Common myeloid progenitor, CD34-positive (primary cell): ENCODE results near the gene OGA.

ENCODE experiments used
- CTCF ChIA-PET: fragments of 350-600 bp; sonication (Branson Sonifier 250); formaldehyde crosslinking; loops from one replicate; lab custom pipeline; 2021; ENCODE audit warnings: antibody characterized with exemption; lab: Charles Lee
- POLR2A ChIA-PET: fragments of 350-600 bp; sonication (Branson Sonifier 250); formaldehyde crosslinking; loops from one replicate; lab custom pipeline; 2021; ENCODE audit warnings: antibody characterized with exemption; lab: Charles Lee
- DNase-seq, 3 donors: peaks; one replicate each; pipeline versions ENCODE4 v3.0.0 to v3.0.0-alpha.2; 2013
- H3K27ac ChIP-seq, 2 experiments: 1 replicate in 1 of 2; 2 replicates in 1 of 2; pipeline ENCODE4 v1.7.0; 2013; ENCODE audit warnings: inconsistent platforms in 2 of 2, low read length in 2 of 2, mild to moderate bottlenecking in 2 of 2, low read depth in 1 of 2, moderate library complexity in 1 of 2; ENCODE audit not compliant: severe bottlenecking in 2 of 2, insufficient read depth in 1 of 2, poor library complexity in 1 of 2
- H3K27me3 ChIP-seq, 5 experiments: replicated peaks in 2 of 5; 1 replicate in 3 of 5; 2 replicates in 2 of 5; pipeline versions ENCODE4 v1.6.1 to v1.7.0; 2013; ENCODE audit warnings: low read length in 4 of 5, mild to moderate bottlenecking in 2 of 5, moderate library complexity in 2 of 5, inconsistent platforms in 1 of 5; ENCODE audit not compliant: insufficient read depth in 5 of 5, control insufficient read depth in 4 of 5
- H3K36me3 ChIP-seq, 4 experiments: 1 replicate in 2 of 4; 2 replicates in 2 of 4; pipeline versions ENCODE4 v1.6.1 to v1.7.0; 2013; ENCODE audit warnings: low read length in 3 of 4, control low read depth in 1 of 4, mild to moderate bottlenecking in 1 of 4; ENCODE audit not compliant: control insufficient read depth in 4 of 4, insufficient read depth in 4 of 4
- H3K4me1 ChIP-seq, 4 experiments: 1 replicate in 3 of 4; 2 replicates in 1 of 4; pipeline versions ENCODE4 v1.6.1 to v1.7.1; 2013; ENCODE audit warnings: low read length in 3 of 4, mild to moderate bottlenecking in 3 of 4, control low read depth in 1 of 4, inconsistent platforms in 1 of 4, moderate library complexity in 1 of 4; ENCODE audit not compliant: control insufficient read depth in 4 of 4, insufficient read depth in 4 of 4; ENCODE audit errors: control extremely low read depth in 1 of 4
- H3K4me3 ChIP-seq, 7 experiments: 1 replicate in 4 of 7; 2 replicates in 3 of 7; pipeline versions ENCODE4 v1.5.1 to v1.7.0; 2013; ENCODE audit warnings: mild to moderate bottlenecking in 7 of 7, low read length in 6 of 7, moderate library complexity in 6 of 7, inconsistent platforms in 2 of 7, low read depth in 2 of 7, control low read depth in 1 of 7; ENCODE audit not compliant: insufficient read depth in 4 of 7, control insufficient read depth in 1 of 7; ENCODE audit errors: extremely low read depth in 1 of 7
- H3K9me3 ChIP-seq, 5 experiments: 1 replicate in 4 of 5; 2 replicates in 1 of 5; pipeline versions ENCODE4 v1.6.1 to v1.7.1; 2013; ENCODE audit warnings: low read length in 4 of 5, mild to moderate bottlenecking in 2 of 5, inconsistent platforms in 1 of 5, low read depth in 1 of 5, moderate library complexity in 1 of 5; ENCODE audit not compliant: control insufficient read depth in 4 of 5, insufficient read depth in 2 of 5; ENCODE audit errors: control extremely low read depth in 1 of 5
- WGBS: methylation state at CpG from one replicate; pipeline ENCODE4 v1.1.5; 2013; ENCODE audit not compliant: insufficient coverage; 5-methylcytosine and 5-hydroxymethylcytosine counted together

OGA gene

DNA sequence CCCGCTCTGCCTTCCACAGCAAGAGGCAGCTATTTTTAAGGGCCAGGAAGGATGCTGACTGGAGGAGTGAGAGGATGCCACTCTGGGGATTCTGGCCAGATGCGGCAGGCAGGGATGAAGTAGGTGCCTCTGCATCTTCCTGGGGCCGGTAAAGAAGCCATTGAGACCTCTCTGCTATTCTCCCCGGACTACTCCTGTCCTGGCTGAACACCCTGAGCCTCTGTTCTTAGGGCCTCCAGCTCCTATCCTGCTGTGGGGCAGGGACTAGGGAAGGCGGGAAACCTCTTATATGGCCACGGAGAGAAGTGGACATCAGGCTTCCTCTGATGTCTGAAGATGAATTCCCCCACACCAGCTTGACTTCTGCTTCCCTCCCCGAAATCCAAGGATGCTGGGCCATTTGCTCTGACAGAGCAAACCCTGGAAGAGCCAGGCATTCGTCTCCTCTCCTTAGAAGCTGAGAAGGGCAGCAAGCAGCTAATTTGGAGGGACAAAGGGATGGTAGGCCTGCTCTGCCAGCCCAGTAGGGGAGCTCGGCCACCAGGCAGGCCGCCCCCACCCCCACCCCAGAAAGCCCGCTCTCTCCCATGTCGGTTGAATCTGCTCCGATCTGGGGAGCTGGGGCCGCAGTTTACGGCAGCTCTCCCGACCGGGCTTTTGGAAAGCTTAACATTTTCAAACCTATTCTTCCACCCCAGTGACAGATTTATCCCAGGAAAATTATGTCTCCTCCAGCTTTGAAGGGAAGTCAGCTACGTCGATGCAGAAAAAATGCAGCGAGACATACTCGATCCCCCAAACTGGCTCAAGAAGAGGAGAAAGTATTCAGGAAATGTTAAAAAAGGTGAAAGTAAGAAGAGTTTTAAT lies 45.1 kb downstream of the OGA start:
- H3K27me3 ChIP-seq: peaks cover 2 to 94% (median 42%) of the 10 kb centered on the region in 5 experiments
- POLR2A ChIA-PET: no interaction called here
- CTCF ChIA-PET: interaction anchor here (0.7 to 2.5 kb wide), 8 partner anchors 8 to 555 kb away, joined by 3 to 9 read pairs (median 4); partner anchors contain the start of gene NPM3

DNA sequence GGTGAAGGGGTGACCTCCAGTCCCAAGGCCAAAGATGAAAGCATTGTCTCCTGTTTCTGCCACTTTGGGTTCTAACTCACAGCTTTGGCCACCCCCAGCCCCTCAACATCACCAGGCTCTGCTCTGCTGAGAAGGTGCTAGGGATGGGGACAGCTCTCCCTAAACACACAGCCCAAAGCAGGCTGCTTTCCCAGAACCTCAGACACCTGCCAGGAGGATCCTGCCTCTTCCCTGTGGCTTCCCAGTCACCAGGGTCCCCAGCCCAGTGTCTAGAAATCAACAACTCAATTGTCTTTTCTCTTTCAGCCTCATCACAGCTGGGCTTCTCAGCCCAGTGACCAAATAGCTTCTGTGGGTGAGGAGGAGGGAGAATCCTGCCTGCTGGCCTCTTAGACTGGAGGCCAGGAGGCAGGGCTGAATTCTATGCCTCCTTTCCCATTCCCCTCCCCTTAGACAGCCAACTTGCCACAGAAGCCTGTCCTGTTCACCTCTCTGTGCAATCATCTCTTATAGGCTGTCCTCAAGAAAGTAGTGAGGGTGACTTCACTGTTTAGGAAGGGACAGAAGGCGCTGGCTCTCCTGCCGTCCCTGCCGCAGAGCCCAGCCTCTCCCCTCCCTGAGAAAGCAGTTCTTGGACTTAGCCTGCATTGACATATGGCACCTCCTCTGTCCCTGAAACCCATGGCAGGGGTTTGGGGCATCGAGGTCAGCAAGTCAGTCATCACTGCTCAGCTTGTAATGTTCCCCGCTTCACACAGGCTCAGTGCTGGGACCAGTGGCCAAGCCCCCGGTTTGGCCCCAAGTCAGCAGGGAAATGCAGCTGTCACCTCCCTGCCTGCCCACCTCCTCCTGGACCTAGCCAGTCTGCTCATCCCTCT lies 46.0 kb downstream of the OGA start:
- ChIA-PET CTCF (interaction anchor here (1.0 to 2.5 kb wide), 7 partner anchors 9 to 177 kb away, joined by 3 to 9 read pairs (median 5); partner anchors contain the start of gene NPM3), POLR2A (no interaction called here)
- Histone ChIP-seq H3K4me1 (peaks cover 0 to 20% (median 7%) of the 10 kb centered on the region in 4 experiments), H3K27me3 (peaks cover 2 to 94% (median 37%) of the 10 kb centered on the region in 5 experiments), H3K4me3 (no peak overlapping the region), H3K27ac (no peak overlapping the region), H3K9me3 (no peaks in the 10 kb centered on the region), H3K36me3 (no peaks in the 10 kb centered on the region)
- DNase-seq: no peak
- 78% methylated on average over 6 of the region's 6 CpGs for WGBS

More for the DNA sequence above, 45.1 kb downstream of the OGA start:
- 32% methylated on average over 12 of the region's 21 CpGs for WGBS
- no peak for DNase-seq
- H3K36me3 ChIP-seq: no peaks in the 10 kb centered on the region
- H3K4me3 ChIP-seq: no peak overlapping the region
- no peak overlapping the region for H3K27ac ChIP-seq
- peaks cover 0 to 20% (median 7%) of the 10 kb centered on the region in 4 experiments for H3K4me1 ChIP-seq
- H3K9me3 ChIP-seq: no peaks in the 10 kb centered on the region

DNA sequence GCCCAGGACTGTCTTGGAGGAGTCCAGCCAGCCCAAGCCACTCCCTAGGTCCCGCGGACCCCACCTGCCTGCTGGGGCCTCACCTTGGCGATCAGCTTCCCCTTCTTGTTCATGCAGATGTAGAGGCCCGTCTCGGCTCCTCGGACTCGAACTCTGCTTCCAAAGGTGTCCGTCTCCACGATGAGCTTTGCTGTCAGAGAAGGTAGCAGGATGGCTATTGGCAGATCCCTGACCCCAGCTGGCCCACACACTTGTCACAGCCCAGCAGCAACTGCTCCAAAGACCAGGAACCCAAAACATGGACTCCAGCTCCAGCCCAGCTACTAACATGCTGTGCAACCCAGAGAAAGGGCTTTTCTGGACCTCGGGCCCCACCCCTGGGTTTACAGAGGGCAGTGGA lies 46.9 kb downstream of the OGA start:
- ChIA-PET CTCF (interaction anchor here (1.1 to 2.5 kb wide), 3 partner anchors 10 to 172 kb away, joined by 4 to 9 read pairs (median 5); no protein-coding TSS in a partner anchor), POLR2A (no interaction called here)
- H3K4me3 ChIP-seq: no peak overlapping the region
- no peak overlapping the region for H3K27ac ChIP-seq
- peaks cover 0 to 18% (median 7%) of the 10 kb centered on the region in 4 experiments for H3K4me1 ChIP-seq
- DNase-seq: no peak
- no peaks in the 10 kb centered on the region for H3K36me3 ChIP-seq
- peaks cover 2 to 94% (median 37%) of the 10 kb centered on the region in 5 experiments for H3K27me3 ChIP-seq
- H3K9me3 ChIP-seq: no peaks in the 10 kb centered on the region
- WGBS: 96% methylated on average over 7 of the region's 10 CpGs

DNA sequence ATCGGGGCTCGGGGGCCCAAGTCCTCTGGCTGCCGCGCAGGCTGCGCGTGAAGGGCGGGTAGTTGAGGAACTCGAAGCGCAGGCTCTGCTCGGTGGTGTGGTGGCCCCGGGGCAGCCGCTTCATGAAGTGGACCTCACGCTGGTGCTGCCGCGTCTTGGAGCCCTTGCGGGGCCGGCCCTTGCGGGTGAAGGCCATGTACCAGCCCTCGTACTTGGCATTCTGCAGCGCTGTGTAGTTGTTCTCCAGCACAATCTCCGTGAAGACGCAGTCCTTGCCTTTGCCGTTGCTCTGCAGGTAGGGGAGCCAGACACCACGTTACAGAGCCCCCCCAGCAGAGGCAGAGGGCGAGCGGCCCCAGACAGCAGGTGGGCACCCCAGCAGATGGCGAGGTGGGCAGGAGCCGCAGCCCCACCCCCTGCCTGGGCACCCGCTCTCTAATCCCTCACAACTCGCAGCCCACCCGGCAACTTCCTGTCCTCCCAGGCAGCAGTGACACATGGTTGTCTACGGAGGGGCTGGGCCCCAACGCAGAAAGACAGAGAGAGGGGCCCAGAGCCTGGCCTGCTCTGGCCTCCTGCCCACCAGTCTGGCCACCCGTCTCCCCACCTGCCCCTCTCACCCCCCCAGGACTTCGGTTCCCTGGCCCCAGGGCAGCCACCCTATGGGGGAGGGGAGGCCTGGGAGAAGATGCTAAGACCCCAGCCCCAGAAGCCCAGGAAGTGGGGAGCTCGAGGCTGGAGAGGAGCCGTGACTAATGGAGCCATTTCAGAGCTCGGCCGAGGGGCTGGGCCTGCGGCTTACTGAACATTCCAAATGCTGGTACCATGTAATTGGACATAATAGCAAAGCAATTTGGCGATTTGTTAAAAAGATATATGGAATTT lies 47.7 kb downstream of the OGA start:
- H3K27me3 ChIP-seq: peaks cover 2 to 97% (median 42%) of the 10 kb centered on the region in 5 experiments
- H3K27ac ChIP-seq: no peak overlapping the region
- H3K9me3 ChIP-seq: no peaks in the 10 kb centered on the region
- no peak overlapping the region for H3K4me3 ChIP-seq
- CTCF ChIA-PET: interaction anchor here (1.1 to 2.5 kb wide), 2 partner anchors 11 to 12 kb away, joined by 5 to 9 read pairs; no protein-coding TSS in a partner anchor
- DNase-seq: no peak
- POLR2A ChIA-PET: no interaction called here
- 86% methylated on average over 31 of the region's 41 CpGs for WGBS
- peaks cover 0 to 17% (median 5%) of the 10 kb centered on the region in 4 experiments for H3K4me1 ChIP-seq
- no peaks in the 10 kb centered on the region for H3K36me3 ChIP-seq

DNA sequence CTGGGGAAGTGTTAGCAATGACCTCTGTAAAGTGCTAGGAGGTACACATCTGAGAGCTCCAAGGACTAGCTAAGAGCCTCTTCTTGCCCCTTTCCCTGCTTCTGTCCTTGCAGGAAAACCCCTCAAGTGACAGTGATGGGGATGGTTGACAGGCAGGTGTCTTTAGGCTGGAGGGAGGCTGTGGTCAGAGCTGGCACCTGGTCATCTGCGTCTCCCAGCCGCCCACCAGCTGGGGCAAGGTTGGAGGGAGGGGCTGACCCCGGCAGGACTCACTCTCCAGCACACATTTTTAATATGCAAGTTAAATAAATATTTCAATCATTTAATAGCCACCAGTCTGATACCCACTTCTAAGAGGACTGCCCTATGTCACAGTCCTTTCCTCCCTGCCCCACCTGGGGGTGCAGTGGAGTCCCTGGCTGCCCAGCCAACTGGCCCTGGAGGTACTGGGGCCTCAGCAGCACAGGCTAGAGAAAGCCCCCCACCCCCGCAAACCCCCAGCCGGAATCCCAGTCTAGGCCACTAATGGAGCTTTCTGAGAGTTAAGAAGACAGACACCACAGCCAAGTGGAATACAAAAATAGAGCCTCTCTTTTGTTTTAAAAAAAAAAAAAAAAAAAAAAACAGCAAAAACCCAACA lies 48.6 kb downstream of the OGA start:
- ChIA-PET POLR2A (no interaction called here), CTCF (interaction anchor here (1.0 kb wide), 1 partner anchor 24 kb away, joined by 3 read pairs; no protein-coding TSS in a partner anchor)
- no peak overlapping the region for H3K27ac ChIP-seq
- no peaks in the 10 kb centered on the region for H3K9me3 ChIP-seq
- peaks cover 2 to 97% (median 47%) of the 10 kb centered on the region in 5 experiments for H3K27me3 ChIP-seq
- DNase-seq: no peak
- no peaks in the 10 kb centered on the region for H3K36me3 ChIP-seq
- H3K4me1 ChIP-seq: peaks cover 0 to 7% (median under 1%) of the 10 kb centered on the region in 4 experiments
- WGBS: 100% methylated on average over 1 of the region's 5 CpGs
- H3K4me3 ChIP-seq: no peak overlapping the region

DNA sequence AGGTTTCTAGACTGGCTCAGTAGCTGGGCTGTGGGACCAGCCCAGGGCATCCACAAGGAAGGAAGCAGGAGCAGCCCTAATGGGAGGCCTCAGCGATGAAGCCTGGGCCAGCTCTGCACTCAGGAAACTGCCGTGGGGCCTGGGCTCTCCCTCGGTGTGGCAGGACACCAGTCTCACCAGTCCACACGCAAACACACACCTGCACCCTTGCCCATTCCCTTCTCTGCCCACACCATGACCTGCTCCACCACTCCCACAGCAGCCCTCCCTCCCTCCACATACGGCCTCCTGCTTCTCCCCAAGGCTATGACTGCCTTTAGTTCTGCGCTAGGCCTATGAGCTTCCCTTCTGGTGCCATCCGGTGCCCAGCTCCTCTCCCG lies 49.5 kb downstream of the OGA start:
- H3K36me3 ChIP-seq: no peaks in the 10 kb centered on the region
- ChIA-PET POLR2A (no interaction called here), CTCF (no interaction called here)
- no peaks in the 10 kb centered on the region for H3K9me3 ChIP-seq
- H3K4me1 ChIP-seq: peaks cover 0 to 5% (median 0%) of the 10 kb centered on the region in 4 experiments
- H3K27ac ChIP-seq: no peak overlapping the region
- H3K27me3 ChIP-seq: peaks cover 2 to 92% (median 41%) of the 10 kb centered on the region in 5 experiments
- H3K4me3 ChIP-seq: no peak overlapping the region
- no peak for DNase-seq
- WGBS: 82% methylated on average over 7 of the region's 8 CpGs
